Activated T-helper 2 cell treated with anti-CD3 and anti-CD28 coated beads, Interferon-gamma antibody, Interleukin-2, Interleukin-4, amounts not matched to agents 10 μg/mL and 5 μg/mL and 100 μg/mL, durations not matched to agents 14 hours and 24 hours and 36 hours (primary cell): ENCODE data around the gene SPATA46. TPM values are rescaled to one million over a fixed set of nuclear protein-coding genes. Genes with fewer than 3 reads are reported as not detected.

ENCODE experiments used
- DNase-seq: peaks from one replicate; pipeline ENCODE4 v3.0.0; 2021; ENCODE audit warnings: low spot score
- H3K27ac Mint-ChIP-seq: one replicate; pipeline ENCODE4 v1.8.0; 2021; ENCODE audit warnings: mixed read lengths
- H3K27me3 Mint-ChIP-seq: one replicate; pipeline ENCODE4 v1.8.0; 2021; ENCODE audit warnings: low read depth, mixed read lengths
- H3K36me3 Mint-ChIP-seq: one replicate; pipeline ENCODE4 v1.8.0; 2021; ENCODE audit warnings: low read depth, mixed read lengths
- H3K4me1 Mint-ChIP-seq: one replicate; pipeline ENCODE4 v1.8.0; 2021; ENCODE audit warnings: low read depth, mixed read lengths
- H3K4me3 Mint-ChIP-seq: one replicate; pipeline ENCODE4 v1.8.0; 2021; ENCODE audit warnings: low read depth, mild to moderate bottlenecking, moderate library complexity, mixed read lengths
- H3K9me3 Mint-ChIP-seq: one replicate; pipeline ENCODE4 v1.8.0; 2021; ENCODE audit warnings: mixed read lengths
- intact Hi-C: fragments of 100-400 bp; cut with micrococcal nuclease; formaldehyde crosslinking; loops from one replicate; pipeline ENCODE4 v1.15.1; 2023
- total RNA-seq: library from RNA; stranded (reverse); gene quantifications from 2 replicates; pipeline ENCODE4 v1.2.3, GENCODE V29; 2022

Gene SPATA46
- total RNA-seq, 1 donor from 2014 or later: not detected

GRCh38 chr1:162404550-162405160, 28.0 kb upstream of the SPATA46 start:
- H3K36me3 Mint-ChIP-seq: no peaks in the 10 kb centered on the region
- H3K27me3 Mint-ChIP-seq: peaks cover 3% of the 10 kb centered on the region
- no peak overlapping the region for H3K4me3 Mint-ChIP-seq
- no peak for DNase-seq
- intact Hi-C loops: no loop called here
- no peaks in the 10 kb centered on the region for H3K9me3 Mint-ChIP-seq
- H3K27ac Mint-ChIP-seq: no peak overlapping the region
- H3K4me1 Mint-ChIP-seq: peaks cover 14% of the 10 kb centered on the region

DNA sequence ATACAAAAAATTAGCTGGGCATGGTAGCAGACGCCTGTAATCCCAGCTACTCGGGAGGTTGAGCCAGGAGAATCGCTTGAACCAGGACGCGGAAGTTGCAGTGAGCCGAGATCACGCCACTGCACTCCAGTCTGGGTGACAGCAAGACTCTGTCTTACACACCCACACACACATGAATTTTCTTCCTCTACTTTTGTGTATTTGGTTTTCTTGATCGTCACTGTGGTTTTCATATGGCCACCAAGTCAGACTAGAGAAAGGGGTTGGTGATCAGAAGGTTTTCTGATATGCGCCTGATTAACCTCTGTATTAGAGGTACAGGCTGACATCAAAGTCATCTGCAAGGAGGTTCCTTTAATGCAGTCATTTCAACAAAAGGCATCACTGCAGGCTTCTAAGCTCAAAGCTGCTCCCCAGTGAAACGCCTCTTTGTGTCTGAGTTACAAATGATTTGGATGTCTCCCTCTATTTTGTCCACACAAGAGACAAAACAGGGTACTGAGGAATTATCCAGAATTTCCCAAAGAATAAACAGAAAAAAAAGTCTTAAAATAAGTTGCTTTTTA, 24.2 kb upstream of the SPATA46 start:
- H3K4me1 Mint-ChIP-seq: peaks cover 5% of the 10 kb centered on the region
- H3K36me3 Mint-ChIP-seq: no peaks in the 10 kb centered on the region
- H3K4me3 Mint-ChIP-seq: no peak overlapping the region
- no peak overlapping the region for H3K27ac Mint-ChIP-seq
- H3K27me3 Mint-ChIP-seq: peaks cover 23% of the 10 kb centered on the region
- no peaks in the 10 kb centered on the region for H3K9me3 Mint-ChIP-seq
- intact Hi-C loops: no loop called here
- DNase-seq: no peak

DNA sequence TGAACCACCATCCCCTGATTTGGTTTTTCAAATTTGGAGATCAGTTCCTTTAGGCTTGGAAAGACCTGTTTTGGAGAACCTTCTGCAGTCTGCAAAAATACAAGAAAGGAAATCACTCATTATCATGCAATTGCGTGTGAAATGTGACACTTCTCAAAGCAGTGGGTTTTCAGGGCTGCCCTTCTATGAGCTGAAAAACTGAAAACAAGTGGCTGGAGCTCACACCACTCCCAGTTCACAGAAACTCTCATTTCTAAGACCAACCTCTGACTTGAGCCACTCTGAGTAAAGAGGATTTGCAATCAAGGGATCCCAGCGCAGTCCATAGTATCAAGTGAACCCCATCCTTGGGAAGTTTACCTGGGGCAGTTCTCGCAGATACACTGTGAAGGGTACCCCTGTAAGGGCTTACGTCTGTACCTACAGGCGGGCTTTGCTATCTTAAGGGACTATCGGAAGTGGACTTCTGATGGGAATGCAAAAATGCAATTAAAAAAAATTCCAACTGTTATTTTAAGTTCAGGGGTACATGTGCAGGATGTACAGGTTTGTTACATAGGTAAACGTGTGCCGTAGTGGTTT, 22.4 kb upstream of the SPATA46 start:
- Mint-ChIP-seq H3K4me3 (no peak overlapping the region), H3K9me3 (no peaks in the 10 kb centered on the region), H3K27me3 (peaks cover 23% of the 10 kb centered on the region), H3K27ac (no peak overlapping the region), H3K36me3 (no peaks in the 10 kb centered on the region), H3K4me1 (no peaks in the 10 kb centered on the region)
- no peak for DNase-seq
- intact Hi-C loops: loop anchor here (10.0 kb wide), 1 partner anchor 604 kb away; no protein-coding TSS in a partner anchor

DNA sequence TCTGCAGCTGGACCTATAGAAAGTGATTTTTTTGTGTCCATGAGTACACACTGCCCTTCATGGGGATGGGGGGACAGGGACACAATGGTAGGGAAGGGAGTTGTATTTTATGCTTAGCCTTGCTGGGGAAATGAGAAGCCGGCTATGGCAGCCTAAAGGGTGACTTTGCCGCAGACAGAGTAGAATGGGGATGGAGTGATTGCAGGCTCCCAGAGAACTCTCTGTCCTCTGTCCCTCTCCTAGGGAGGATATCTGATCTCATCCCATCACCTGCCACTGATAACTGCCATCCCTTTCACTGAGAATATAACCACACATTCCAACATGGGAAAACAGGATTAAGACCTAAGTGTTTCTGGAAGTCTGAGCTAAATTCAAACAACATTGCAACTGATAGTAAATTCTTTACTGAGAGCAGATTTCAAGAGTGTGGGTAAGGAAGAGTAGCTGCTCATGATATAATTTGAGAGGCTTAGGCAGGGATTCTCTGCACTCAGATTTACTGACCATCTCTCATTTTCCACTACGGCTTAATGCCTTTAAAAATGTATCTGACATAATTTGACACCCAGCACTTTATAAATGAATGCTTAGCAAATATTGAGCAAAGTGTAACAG, 21.4 kb upstream of the SPATA46 start:
- no peaks in the 10 kb centered on the region for H3K4me1 Mint-ChIP-seq
- H3K4me3 Mint-ChIP-seq: no peak overlapping the region
- H3K36me3 Mint-ChIP-seq: no peaks in the 10 kb centered on the region
- H3K27me3 Mint-ChIP-seq: peaks cover 27% of the 10 kb centered on the region
- no peak overlapping the region for H3K27ac Mint-ChIP-seq
- H3K9me3 Mint-ChIP-seq: no peaks in the 10 kb centered on the region
- intact Hi-C loops: loop anchor here (10.0 kb wide), 1 partner anchor 603 kb away; no protein-coding TSS in a partner anchor
- no peak for DNase-seq

- DNase-seq: no peak
- peaks cover 29% of the 10 kb centered on the region for H3K27me3 Mint-ChIP-seq
- no peak overlapping the region for H3K27ac Mint-ChIP-seq
- H3K9me3 Mint-ChIP-seq: no peaks in the 10 kb centered on the region
- H3K36me3 Mint-ChIP-seq: no peaks in the 10 kb centered on the region
- no peaks in the 10 kb centered on the region for H3K4me1 Mint-ChIP-seq
- intact Hi-C loops: loop anchor here (10.0 kb wide), 1 partner anchor 602 kb away; no protein-coding TSS in a partner anchor
- no peak overlapping the region for H3K4me3 Mint-ChIP-seq
Measured at GRCh38 chr1:162397039-162397448, 20.4 kb upstream of the SPATA46 start.

- intact Hi-C loops: loop anchor here (10.0 kb wide), 1 partner anchor 602 kb away; no protein-coding TSS in a partner anchor
- Mint-ChIP-seq H3K4me1 (no peaks in the 10 kb centered on the region), H3K27me3 (peaks cover 29% of the 10 kb centered on the region), H3K36me3 (no peaks in the 10 kb centered on the region), H3K27ac (no peak overlapping the region), H3K4me3 (no peak overlapping the region), H3K9me3 (no peaks in the 10 kb centered on the region)
- no peak for DNase-seq
Measured at GRCh38 chr1:162396201-162396906, 19.7 kb upstream of the SPATA46 start.

GRCh38 chr1:162391790-162392563, 15.3 kb upstream of the SPATA46 start:
- H3K36me3 Mint-ChIP-seq: no peaks in the 10 kb centered on the region
- H3K4me3 Mint-ChIP-seq: no peak overlapping the region
- peaks cover 21% of the 10 kb centered on the region for H3K27me3 Mint-ChIP-seq
- no peak for DNase-seq
- no peaks in the 10 kb centered on the region for H3K9me3 Mint-ChIP-seq
- H3K4me1 Mint-ChIP-seq: peaks cover 6% of the 10 kb centered on the region
- intact Hi-C loops: loop anchor here (2.0 to 10.0 kb wide), 2 partner anchors 335 to 597 kb away; no protein-coding TSS in a partner anchor
- H3K27ac Mint-ChIP-seq: no peak overlapping the region

DNA sequence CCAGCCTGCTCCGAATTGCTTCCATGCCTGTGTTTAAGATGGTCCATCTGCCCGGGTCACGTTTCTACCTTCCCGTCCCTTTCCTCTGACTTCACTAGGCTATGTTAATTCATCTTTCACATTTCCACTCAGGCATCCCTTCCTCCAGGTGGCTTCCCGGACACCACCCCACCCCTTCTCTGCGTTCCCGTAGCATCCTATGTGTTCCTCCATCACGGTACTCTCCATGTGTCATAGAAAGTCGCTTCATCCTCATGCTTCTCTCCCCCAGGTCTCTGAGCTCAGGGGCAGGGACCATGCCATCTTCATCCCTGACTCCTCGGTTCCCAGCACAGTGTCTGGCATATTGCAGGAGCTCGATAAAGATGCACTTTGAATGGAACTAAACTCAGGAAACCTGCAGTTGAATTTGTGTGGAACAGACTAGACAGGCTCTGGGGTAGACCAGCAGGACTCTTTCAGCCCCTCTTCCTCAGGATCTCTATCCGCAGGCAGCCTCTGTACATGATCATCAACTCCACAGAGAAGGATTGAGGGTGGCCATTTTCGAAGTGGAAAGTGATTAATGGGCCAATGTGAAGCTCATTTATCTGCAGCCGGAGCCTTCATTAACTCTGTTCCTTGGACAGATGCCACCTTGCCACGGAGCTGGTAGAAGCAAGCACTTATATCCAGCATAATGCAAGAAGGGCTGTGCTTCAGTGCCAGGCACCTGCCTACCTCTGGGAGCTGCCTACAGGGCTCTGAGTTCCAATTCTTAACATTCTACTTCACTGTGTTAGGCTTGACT, 13.9 kb upstream of the SPATA46 start:
- Mint-ChIP-seq H3K4me3 (no peak overlapping the region), H3K4me1 (peaks cover 6% of the 10 kb centered on the region), H3K27ac (no peak overlapping the region), H3K9me3 (no peaks in the 10 kb centered on the region), H3K27me3 (peaks cover 13% of the 10 kb centered on the region), H3K36me3 (no peaks in the 10 kb centered on the region)
- DNase-seq: no peak
- intact Hi-C loops: loop anchor here (10.0 kb wide), 1 partner anchor 596 kb away; no protein-coding TSS in a partner anchor

- Mint-ChIP-seq H3K9me3 (no peaks in the 10 kb centered on the region), H3K36me3 (no peaks in the 10 kb centered on the region), H3K4me1 (peaks cover 6% of the 10 kb centered on the region), H3K27ac (no peak overlapping the region), H3K4me3 (no peak overlapping the region), H3K27me3 (peaks cover 13% of the 10 kb centered on the region)
- intact Hi-C loops: loop anchor here (10.0 kb wide), 1 partner anchor 595 kb away; no protein-coding TSS in a partner anchor
- no peak for DNase-seq
Measured at GRCh38 chr1:162389971-162390370, 13.3 kb upstream of the SPATA46 start.

- Mint-ChIP-seq H3K27me3 (peaks cover 13% of the 10 kb centered on the region), H3K4me1 (peaks cover 6% of the 10 kb centered on the region), H3K4me3 (no peak overlapping the region), H3K36me3 (no peaks in the 10 kb centered on the region), H3K9me3 (no peaks in the 10 kb centered on the region), H3K27ac (no peak overlapping the region)
- intact Hi-C loops: no loop called here
- no peak for DNase-seq
Measured at GRCh38 chr1:162389021-162389818, 12.6 kb upstream of the SPATA46 start.

GRCh38 chr1:162388615-162389014, 12.0 kb upstream of the SPATA46 start:
- DNase-seq: no peak
- intact Hi-C loops: no loop called here
- no peaks in the 10 kb centered on the region for H3K36me3 Mint-ChIP-seq
- H3K4me3 Mint-ChIP-seq: no peak overlapping the region
- peaks cover 6% of the 10 kb centered on the region for H3K4me1 Mint-ChIP-seq
- H3K27me3 Mint-ChIP-seq: peaks cover 13% of the 10 kb centered on the region
- no peaks in the 10 kb centered on the region for H3K9me3 Mint-ChIP-seq
- H3K27ac Mint-ChIP-seq: no peak overlapping the region
